ENCODE results near the gene MAML3.

GRCh38 chr4:140153419-140153717 is 616 bp downstream of the MAML3 start:
- TF ChIP-seq CTCF (IDR thresholded peaks at IDR 0.05; ENCODE audit: insufficient read depth, low read length) (no peak), GABPA (IDR thresholded peaks at IDR 0.05; ENCODE audit: low read depth) (no peak), POLR2AphosphoS5 (IDR thresholded peaks at IDR 0.05; ENCODE audit: low read depth) (no peak), SPI1 (IDR thresholded peaks at IDR 0.05; ENCODE audit: borderline replicate concordance, low read depth) (no peak)
- TF ChIP-seq, protein P1, sequence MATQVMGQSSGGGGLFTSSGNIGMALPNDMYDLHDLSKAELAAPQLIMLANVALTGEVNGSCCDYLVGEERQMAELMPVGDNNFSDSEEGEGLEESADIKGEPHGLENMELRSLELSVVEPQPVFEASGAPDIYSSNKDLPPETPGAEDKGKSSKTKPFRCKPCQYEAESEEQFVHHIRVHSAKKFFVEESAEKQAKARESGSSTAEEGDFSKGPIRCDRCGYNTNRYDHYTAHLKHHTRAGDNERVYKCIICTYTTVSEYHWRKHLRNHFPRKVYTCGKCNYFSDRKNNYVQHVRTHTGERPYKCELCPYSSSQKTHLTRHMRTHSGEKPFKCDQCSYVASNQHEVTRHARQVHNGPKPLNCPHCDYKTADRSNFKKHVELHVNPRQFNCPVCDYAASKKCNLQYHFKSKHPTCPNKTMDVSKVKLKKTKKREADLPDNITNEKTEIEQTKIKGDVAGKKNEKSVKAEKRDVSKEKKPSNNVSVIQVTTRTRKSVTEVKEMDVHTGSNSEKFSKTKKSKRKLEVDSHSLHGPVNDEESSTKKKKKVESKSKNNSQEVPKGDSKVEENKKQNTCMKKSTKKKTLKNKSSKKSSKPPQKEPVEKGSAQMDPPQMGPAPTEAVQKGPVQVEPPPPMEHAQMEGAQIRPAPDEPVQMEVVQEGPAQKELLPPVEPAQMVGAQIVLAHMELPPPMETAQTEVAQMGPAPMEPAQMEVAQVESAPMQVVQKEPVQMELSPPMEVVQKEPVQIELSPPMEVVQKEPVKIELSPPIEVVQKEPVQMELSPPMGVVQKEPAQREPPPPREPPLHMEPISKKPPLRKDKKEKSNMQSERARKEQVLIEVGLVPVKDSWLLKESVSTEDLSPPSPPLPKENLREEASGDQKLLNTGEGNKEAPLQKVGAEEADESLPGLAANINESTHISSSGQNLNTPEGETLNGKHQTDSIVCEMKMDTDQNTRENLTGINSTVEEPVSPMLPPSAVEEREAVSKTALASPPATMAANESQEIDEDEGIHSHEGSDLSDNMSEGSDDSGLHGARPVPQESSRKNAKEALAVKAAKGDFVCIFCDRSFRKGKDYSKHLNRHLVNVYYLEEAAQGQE (IDR thresholded peaks at IDR 0.05; ENCODE audit: insufficient replicate concordance, low read depth), result no peak

Measured in HL-60 (cell line).